ACC112 (cell line): Measurements from ENCODE around the gene SPP2.

Experiments
- H2AFZ ChIP-seq: fragments of 200-600 bp; sonication (generic); one replicate; pipeline ENCODE4 v1.6.0; 2017; ENCODE audit warnings: antibody characterized with exemption, low read length; ENCODE audit not compliant: unreplicated experiment
- H3K27ac ChIP-seq: fragments of 200-600 bp; sonication (generic); 2 replicates; pipeline ENCODE4 v1.5.1; 2014; ENCODE audit warnings: low read depth, mild to moderate bottlenecking, antibody characterized with exemption, low read length, moderate library complexity
- H3K27me3 ChIP-seq: fragments of 200-600 bp; sonication (generic); 2 replicates; pipeline ENCODE4 v1.6.1; 2014; ENCODE audit warnings: mild to moderate bottlenecking, antibody characterized with exemption, low read length, moderate library complexity, mixed read lengths; ENCODE audit not compliant: insufficient read depth
- H3K36me3 ChIP-seq: fragments of 200-600 bp; sonication (generic); 2 replicates; pipeline ENCODE4 v1.6.1; 2016; ENCODE audit warnings: mild to moderate bottlenecking, antibody characterized with exemption, low read length, moderate library complexity, mixed read lengths; ENCODE audit not compliant: insufficient read depth
- H3K4me1 ChIP-seq: fragments of 200-600 bp; sonication (generic); one replicate; pipeline ENCODE4 v1.6.1; 2016; ENCODE audit warnings: low read length, mixed read lengths; ENCODE audit not compliant: insufficient read depth, unreplicated experiment, control insufficient read depth
- H3K4me3 ChIP-seq: fragments of 200-600 bp; sonication (generic); 2 replicates; pipeline ENCODE4 v1.5.1; 2014; ENCODE audit warnings: mild to moderate bottlenecking, low read depth, low read length
- H3K79me2 ChIP-seq: fragments of 200-600 bp; sonication (generic); one replicate; pipeline ENCODE4 v1.6.0; 2016; ENCODE audit warnings: low read length; ENCODE audit not compliant: control insufficient read depth, unreplicated experiment, insufficient read depth

Gene SPP2

GRCh38 chr2:234091883-234092282 is 41.4 kb downstream of the SPP2 start:
- Histone ChIP-seq H3K4me1 (peaks cover 13% of the 10 kb centered on the region), H3K27me3 (peaks cover 5% of the 10 kb centered on the region; the same call in 1 of the 2 replicates), H3K36me3 (no peaks in the 10 kb centered on the region), H3K79me2 (no peaks in the 10 kb centered on the region), H3K27ac (no peak overlapping the region), H3K4me3 (peak overlapping the region; percentile 30), H2AFZ (peak overlapping the region; percentile 80)

GRCh38 chr2:234092344-234092743 is 41.8 kb downstream of the SPP2 start:
- no peak overlapping the region for H3K4me3 ChIP-seq
- peaks cover under 1% of the 10 kb centered on the region; the same call in 1 of the 2 replicates for H3K27me3 ChIP-seq
- H3K27ac ChIP-seq, result no peak overlapping the region
- no peak overlapping the region for H2AFZ ChIP-seq
- no peaks in the 10 kb centered on the region for H3K79me2 ChIP-seq
- peaks cover 13% of the 10 kb centered on the region for H3K4me1 ChIP-seq
- no peaks in the 10 kb centered on the region for H3K36me3 ChIP-seq

GRCh38 chr2:234095301-234095700 is 44.8 kb downstream of the SPP2 start:
- no peaks in the 10 kb centered on the region for H3K36me3 ChIP-seq
- no peak overlapping the region for H2AFZ ChIP-seq
- no peak overlapping the region for H3K4me3 ChIP-seq
- no peaks in the 10 kb centered on the region for H3K79me2 ChIP-seq
- H3K4me1 ChIP-seq, result peaks cover 13% of the 10 kb centered on the region
- no peak overlapping the region for H3K27ac ChIP-seq
- peaks cover 7% of the 10 kb centered on the region; the same call in 1 of the 2 replicates for H3K27me3 ChIP-seq

- H3K4me1 ChIP-seq, result peaks cover 11% of the 10 kb centered on the region
- no peaks in the 10 kb centered on the region for H3K79me2 ChIP-seq
- H3K4me3 ChIP-seq, result no peak overlapping the region
- no peak overlapping the region for H2AFZ ChIP-seq
- H3K27me3 ChIP-seq, result peaks cover 7% of the 10 kb centered on the region; the same call in 1 of the 2 replicates
- H3K36me3 ChIP-seq, result no peaks in the 10 kb centered on the region
- H3K27ac ChIP-seq, result no peak overlapping the region
Measured at GRCh38 chr2:234096164-234096563, 45.7 kb downstream of the SPP2 start.

GRCh38 chr2:234098681-234099080 is 48.2 kb downstream of the SPP2 start:
- Histone ChIP-seq H3K4me1 (no peaks in the 10 kb centered on the region), H3K27me3 (peaks cover 18% of the 10 kb centered on the region), H3K36me3 (no peaks in the 10 kb centered on the region), H3K79me2 (no peaks in the 10 kb centered on the region), H2AFZ (no peak overlapping the region), H3K27ac (no peak overlapping the region), H3K4me3 (no peak overlapping the region)

- no peak overlapping the region for H3K4me3 ChIP-seq
Measured at GRCh38 chr2:234099266-234099665, 48.8 kb downstream of the SPP2 start.

GRCh38 chr2:234100686-234101085 is 50.2 kb downstream of the SPP2 start:
- H3K27me3 ChIP-seq, result peaks cover 34% of the 10 kb centered on the region

More at GRCh38 chr2:234099266-234099665, 48.8 kb downstream of the SPP2 start:
- Histone ChIP-seq H3K36me3 (no peaks in the 10 kb centered on the region), H3K27me3 (peaks cover 21% of the 10 kb centered on the region), H2AFZ (no peak overlapping the region), H3K4me1 (no peaks in the 10 kb centered on the region), H3K27ac (no peak overlapping the region), H3K79me2 (no peaks in the 10 kb centered on the region)

GRCh38 chr2:234102112-234102511 is 51.6 kb downstream of the SPP2 start:
- no peak overlapping the region for H2AFZ ChIP-seq
- H3K27ac ChIP-seq, result no peak overlapping the region
- H3K27me3 ChIP-seq, result peaks cover 36% of the 10 kb centered on the region
- H3K36me3 ChIP-seq, result no peaks in the 10 kb centered on the region
- no peaks in the 10 kb centered on the region for H3K4me1 ChIP-seq
- H3K79me2 ChIP-seq, result no peaks in the 10 kb centered on the region
- H3K4me3 ChIP-seq, result no peak overlapping the region

More at GRCh38 chr2:234100686-234101085, 50.2 kb downstream of the SPP2 start:
- H2AFZ ChIP-seq, result no peak overlapping the region
- H3K4me3 ChIP-seq, result no peak overlapping the region
- H3K36me3 ChIP-seq, result no peaks in the 10 kb centered on the region
- no peaks in the 10 kb centered on the region for H3K4me1 ChIP-seq
- H3K27ac ChIP-seq, result no peak overlapping the region
- H3K79me2 ChIP-seq, result no peaks in the 10 kb centered on the region

- Histone ChIP-seq H3K4me3 (no peak overlapping the region), H3K27ac (no peak overlapping the region), H3K36me3 (no peaks in the 10 kb centered on the region), H3K4me1 (peaks cover 16% of the 10 kb centered on the region), H2AFZ (no peak overlapping the region), H3K79me2 (no peaks in the 10 kb centered on the region), H3K27me3 (peaks cover 21% of the 10 kb centered on the region; the same call in 1 of the 2 replicates)
Measured at GRCh38 chr2:234107861-234108260, 57.4 kb downstream of the SPP2 start.

- Histone ChIP-seq H3K36me3 (no peaks in the 10 kb centered on the region), H3K79me2 (no peaks in the 10 kb centered on the region), H3K4me3 (no peak overlapping the region), H3K4me1 (peaks cover 16% of the 10 kb centered on the region), H3K27ac (no peak overlapping the region), H2AFZ (no peak overlapping the region), H3K27me3 (peaks cover 14% of the 10 kb centered on the region; the same call in 1 of the 2 replicates)
Measured at GRCh38 chr2:234109321-234109720, 58.8 kb downstream of the SPP2 start.

- Histone ChIP-seq H3K4me1 (peaks cover 16% of the 10 kb centered on the region), H3K27ac (no peak overlapping the region), H3K79me2 (no peaks in the 10 kb centered on the region), H3K4me3 (no peak overlapping the region), H3K27me3 (peaks cover 6% of the 10 kb centered on the region; the same call in 1 of the 2 replicates), H3K36me3 (no peaks in the 10 kb centered on the region), H2AFZ (no peak overlapping the region)
Measured at GRCh38 chr2:234110219-234110618, 59.7 kb downstream of the SPP2 start.
